Smooth muscle cell (in vitro differentiated cells): ENCODE results near the gene CDCA8. TPM values are rescaled to one million over a fixed set of nuclear protein-coding genes. Genes with fewer than 3 reads are reported as not detected.

Experiments used
- DNase-seq: peaks from one replicate; lab custom pipeline; 2025; ENCODE audit not compliant: unreplicated experiment; lab: John Stamatoyannopoulos, UW
- H2AFZ ChIP-seq: fragments of 200-600 bp; sonication (generic); 2 replicates; pipeline ENCODE4 v1.6.0; 2016; ENCODE audit warnings: antibody characterized with exemption, low read depth, mild to moderate bottlenecking
- H3F3A ChIP-seq: fragments of 200-600 bp; sonication (generic); 2 replicates; pipeline ENCODE4 v1.6.0; 2017; ENCODE audit warnings: antibody characterized with exemption, low read depth
- H3K27ac ChIP-seq: fragments of 200-600 bp; sonication (generic); 2 replicates; pipeline ENCODE4 v1.5.1; 2016; ENCODE audit warnings: low read depth, mild to moderate bottlenecking
- H3K27me3 ChIP-seq: fragments of 200-600 bp; sonication (generic); 2 replicates; pipeline ENCODE4 v1.6.1; 2016; ENCODE audit warnings: low read depth, mild to moderate bottlenecking
- H3K36me3 ChIP-seq: fragments of 200-600 bp; sonication (generic); 2 replicates; pipeline ENCODE4 v1.5.1; 2016; ENCODE audit warnings: low read depth
- H3K4me1 ChIP-seq: fragments of 200-600 bp; sonication (generic); 2 replicates; pipeline ENCODE4 v1.5.1; 2016; ENCODE audit warnings: low read depth
- H3K4me2 ChIP-seq: fragments of 200-600 bp; sonication (generic); 2 replicates; pipeline ENCODE4 v1.6.0; 2016; ENCODE audit warnings: mild to moderate bottlenecking
- H3K4me3 ChIP-seq: fragments of 200-600 bp; sonication (generic); 2 replicates; pipeline ENCODE4 v1.5.1; 2016; ENCODE audit warnings: mild to moderate bottlenecking
- H3K79me2 ChIP-seq: fragments of 200-600 bp; sonication (generic); 2 replicates; pipeline ENCODE4 v1.6.0; 2016; ENCODE audit warnings: low read depth, mild to moderate bottlenecking
- H3K9ac ChIP-seq: fragments of 200-600 bp; sonication (generic); 2 replicates; pipeline ENCODE4 v1.6.0; 2016; ENCODE audit warnings: low read depth
- H3K9me3 ChIP-seq: fragments of 200-600 bp; sonication (generic); replicated peaks from 2 replicates; pipeline ENCODE4 v1.5.1; 2016; ENCODE audit warnings: low read depth
- H4K20me1 ChIP-seq: fragments of 200-600 bp; sonication (generic); 2 replicates; pipeline ENCODE4 v1.6.0; 2016; ENCODE audit warnings: low read depth
- WGBS: methylation state at CpG from one replicate; pipeline ENCODE4 v1.1.7; 2016; ENCODE audit warnings: low lambda C conversion rate; 5-methylcytosine and 5-hydroxymethylcytosine counted together
- polyA plus RNA-seq: library from polyadenylated mRNA; unstranded; fragments of >200 nt; fragmentation: Nextera tagmentation; extraction: Ambion mirVana; gene quantifications from 2 replicates; pipeline ENCODE4 v1.2.1, GENCODE V29; 2016
- total RNA-seq: library from RNA; depleted of rRNA; stranded (reverse); fragments of >200 nt; gene quantifications from 2 replicates; pipeline ENCODE4 v1.2.3, GENCODE V29; 2014
- TF ChIP-seq, protein P1 (sequence below): fragments of 200-600 bp; sonication (generic); IDR thresholded peaks from 2 replicates; pipeline ENCODE4 v1.5.1; 2017; ENCODE audit warnings: borderline replicate concordance, mild to moderate bottlenecking, antibody characterized with exemption; ENCODE audit not compliant: insufficient read depth, poor library complexity, severe bottlenecking

The CDCA8 gene
- total and polyA plus RNA-seq, 2 experiments from 2014 or later, result 2.4 to 12.4 TPM

GRCh38 chr1:37748565-37748964 is 56.2 kb downstream of the CDCA8 start:
- H3K79me2 ChIP-seq, result no peaks in the 10 kb centered on the region
- no peaks in the 10 kb centered on the region for H3K9me3 ChIP-seq
- H2AFZ ChIP-seq, result no peak overlapping the region
- no peaks in the 10 kb centered on the region for H3F3A ChIP-seq
- TF ChIP-seq, protein P1, sequence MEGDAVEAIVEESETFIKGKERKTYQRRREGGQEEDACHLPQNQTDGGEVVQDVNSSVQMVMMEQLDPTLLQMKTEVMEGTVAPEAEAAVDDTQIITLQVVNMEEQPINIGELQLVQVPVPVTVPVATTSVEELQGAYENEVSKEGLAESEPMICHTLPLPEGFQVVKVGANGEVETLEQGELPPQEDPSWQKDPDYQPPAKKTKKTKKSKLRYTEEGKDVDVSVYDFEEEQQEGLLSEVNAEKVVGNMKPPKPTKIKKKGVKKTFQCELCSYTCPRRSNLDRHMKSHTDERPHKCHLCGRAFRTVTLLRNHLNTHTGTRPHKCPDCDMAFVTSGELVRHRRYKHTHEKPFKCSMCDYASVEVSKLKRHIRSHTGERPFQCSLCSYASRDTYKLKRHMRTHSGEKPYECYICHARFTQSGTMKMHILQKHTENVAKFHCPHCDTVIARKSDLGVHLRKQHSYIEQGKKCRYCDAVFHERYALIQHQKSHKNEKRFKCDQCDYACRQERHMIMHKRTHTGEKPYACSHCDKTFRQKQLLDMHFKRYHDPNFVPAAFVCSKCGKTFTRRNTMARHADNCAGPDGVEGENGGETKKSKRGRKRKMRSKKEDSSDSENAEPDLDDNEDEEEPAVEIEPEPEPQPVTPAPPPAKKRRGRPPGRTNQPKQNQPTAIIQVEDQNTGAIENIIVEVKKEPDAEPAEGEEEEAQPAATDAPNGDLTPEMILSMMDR, result no peak
- H3K4me2 ChIP-seq, result no peak overlapping the region
- H3K27me3 ChIP-seq, result peaks cover 49% of the 10 kb centered on the region
- no peak overlapping the region for H3K4me3 ChIP-seq
- no peaks in the 10 kb centered on the region for H3K36me3 ChIP-seq
- H3K4me1 ChIP-seq, result no peaks in the 10 kb centered on the region
- 93% methylated on average over 1 of the region's 1 CpG for WGBS
- no peak overlapping the region for H3K27ac ChIP-seq
- no peak for DNase-seq
- no peaks in the 10 kb centered on the region for H4K20me1 ChIP-seq
- H3K9ac ChIP-seq, result no peak overlapping the region

DNA sequence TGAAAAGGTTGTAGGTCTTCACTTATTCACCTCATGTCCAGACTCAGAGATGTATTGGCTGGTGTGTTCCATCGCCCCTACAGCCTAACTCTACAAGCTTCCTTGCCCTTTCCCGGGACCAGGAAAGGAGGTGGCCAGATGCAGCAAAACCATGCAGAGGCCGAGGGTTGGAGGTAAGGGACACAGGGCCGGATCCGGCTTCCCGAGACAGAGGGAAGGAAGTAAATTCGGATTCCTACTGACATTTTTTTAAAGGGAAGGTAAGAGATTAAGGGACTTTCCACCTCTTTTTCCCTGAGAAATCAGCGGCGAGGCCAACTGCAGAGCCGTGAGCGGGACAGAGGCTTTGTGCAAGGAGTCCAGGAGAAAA is 59.9 kb downstream of the CDCA8 start:
- H3K9me3 ChIP-seq, result no peaks in the 10 kb centered on the region
- no peak overlapping the region for H3K4me3 ChIP-seq
- H3F3A ChIP-seq, result no peaks in the 10 kb centered on the region
- no peaks in the 10 kb centered on the region for H3K36me3 ChIP-seq
- no peak overlapping the region for H3K27ac ChIP-seq
- H3K79me2 ChIP-seq, result no peaks in the 10 kb centered on the region
- H3K4me2 ChIP-seq, result no peak overlapping the region
- 69% methylated on average over 11 of the region's 11 CpGs for WGBS
- H3K27me3 ChIP-seq, result peaks cover 74% of the 10 kb centered on the region
- no peak overlapping the region for H2AFZ ChIP-seq
- TF ChIP-seq, protein P1, result no peak
- DNase-seq, result no peak
- H3K9ac ChIP-seq, result no peak overlapping the region
- H4K20me1 ChIP-seq, result no peaks in the 10 kb centered on the region
- no peaks in the 10 kb centered on the region for H3K4me1 ChIP-seq

GRCh38 chr1:37752583-37753471 is 60.5 kb downstream of the CDCA8 start:
- Histone ChIP-seq H3K4me2 (peak overlapping the region; percentile 65), H4K20me1 (no peaks in the 10 kb centered on the region), H3K27ac (no peak overlapping the region), H3K36me3 (no peaks in the 10 kb centered on the region), H3K4me3 (peak overlapping the region; percentile 26), H3K27me3 (peaks cover 80% of the 10 kb centered on the region), H3F3A (no peaks in the 10 kb centered on the region), H3K4me1 (no peaks in the 10 kb centered on the region), H3K9me3 (no peaks in the 10 kb centered on the region), H3K79me2 (no peaks in the 10 kb centered on the region), H3K9ac (no peak overlapping the region), H2AFZ (no peak overlapping the region)
- TF ChIP-seq, protein P1, result no peak
- DNase-seq, result no peak
- 11% methylated on average over 27 of the region's 105 CpGs for WGBS
